Measurements from ENCODE around the gene PNMA6A. TPM values are rescaled to one million over a fixed set of nuclear protein-coding genes. Genes with fewer than 3 reads are reported as not detected.
"Not testable (repeated sequence)": the region's sequence is repeated elsewhere in the genome, so short reads cannot be mapped to it uniquely, and the experiment has no call there.

Gene PNMA6A
- total RNA-seq = 0.39 and 0.74 TPM in 2 replicates

- intact Hi-C loops (cut with micrococcal nuclease) = not testable (repeated sequence)
These were observed at the start of gene PNMA6A for GRCh38 chrX:153071909-153072583. Gene PNMA6A (plus strand): TSS chrX:153072454. CDS start chrX:153073063, 609 bp downstream.

- intact Hi-C loops (cut with micrococcal nuclease) = not testable (repeated sequence)
These were observed 45.8 kb upstream of the PNMA6A start for GRCh38 chrX:153026501-153026900.

GRCh38 chrX:153028487-153028886 lies 43.8 kb upstream of the PNMA6A start:
- intact Hi-C loops (cut with micrococcal nuclease) = not testable (repeated sequence)

GRCh38 chrX:153029162-153029561 lies 43.1 kb upstream of the PNMA6A start:
- intact Hi-C loops (cut with micrococcal nuclease) = no loop called here

GRCh38 chrX:153029875-153030274 lies 42.4 kb upstream of the PNMA6A start:
- intact Hi-C loops (cut with micrococcal nuclease) = loop anchor here (10.0 kb wide), 1 partner anchor 345 kb away; no protein-coding TSS in a partner anchor

GRCh38 chrX:153030801-153031200 lies 41.5 kb upstream of the PNMA6A start:
- intact Hi-C loops (cut with micrococcal nuclease) = loop anchor here (10.0 kb wide), 1 partner anchor 344 kb away; no protein-coding TSS in a partner anchor

- intact Hi-C loops (cut with micrococcal nuclease) = loop anchor here (1.0 to 10.0 kb wide), 6 partner anchors 73 to 636 kb away; partner anchors contain the start of gene HAUS7
These were observed 39.7 kb upstream of the PNMA6A start for GRCh38 chrX:153032397-153033118.

- intact Hi-C loops (cut with micrococcal nuclease) = no loop called here
These were observed 23.2 kb upstream of the PNMA6A start for GRCh38 chrX:153049093-153049492.

GRCh38 chrX:153052534-153052933 lies 19.7 kb upstream of the PNMA6A start:
- intact Hi-C loops (cut with micrococcal nuclease) = no loop called here

GRCh38 chrX:153055871-153056749 lies 16.1 kb upstream of the PNMA6A start, which contains the start of gene PNMA3:
Gene PNMA3 (plus strand): TSS chrX:153056470. CDS start chrX:153057056, 586 bp downstream.
- intact Hi-C loops (cut with micrococcal nuclease) = no loop called here

GRCh38 chrX:153057281-153057680 lies 15.0 kb upstream of the PNMA6A start:
- intact Hi-C loops (cut with micrococcal nuclease) = no loop called here

- intact Hi-C loops (cut with micrococcal nuclease) = no loop called here
These were observed 12.8 kb upstream of the PNMA6A start for GRCh38 chrX:153059191-153060094.

GRCh38 chrX:153060095-153060445 lies 12.2 kb upstream of the PNMA6A start:
- intact Hi-C loops (cut with micrococcal nuclease) = no loop called here

GRCh38 chrX:153061732-153062131 lies 10.5 kb upstream of the PNMA6A start:
- intact Hi-C loops (cut with micrococcal nuclease) = no loop called here

- intact Hi-C loops (cut with micrococcal nuclease) = no loop called here
These were observed 8.9 kb upstream of the PNMA6A start for GRCh38 chrX:153063315-153063714.

- intact Hi-C loops (cut with micrococcal nuclease) = no loop called here
These were observed 8.2 kb upstream of the PNMA6A start for GRCh38 chrX:153064061-153064460.

GRCh38 chrX:153065389-153065788 lies 6.9 kb upstream of the PNMA6A start:
- intact Hi-C loops (cut with micrococcal nuclease) = no loop called here

- intact Hi-C loops (cut with micrococcal nuclease) = not testable (repeated sequence)
These were observed 5.9 kb upstream of the PNMA6A start for GRCh38 chrX:153066402-153066801.

GRCh38 chrX:153073331-153073730 lies 1.1 kb downstream of the PNMA6A start:
- intact Hi-C loops (cut with micrococcal nuclease) = not testable (repeated sequence)

GRCh38 chrX:153074262-153074899 lies 2.1 kb downstream of the PNMA6A start:
- intact Hi-C loops (cut with micrococcal nuclease) = no loop called here
